Fibroblast of villous mesenchyme (primary cell): ENCODE results near the gene C2orf68. TPM values are rescaled to one million over a fixed set of nuclear protein-coding genes. Genes with fewer than 3 reads are reported as not detected.

ENCODE experiments used
- DNase-seq: peaks from one replicate; pipeline ENCODE4 v3.0.0-alpha.2; 2010; ENCODE audit warnings: low read depth
- H3K4me3 ChIP-seq: 2 replicates; pipeline ENCODE4 v1.5.1; 2011; ENCODE audit warnings: low read depth, mild to moderate bottlenecking, low read length
- CTCF ChIP-seq: IDR thresholded peaks from 2 replicates; pipeline ENCODE4 v1.5.1; 2012; ENCODE audit warnings: low read depth, mild to moderate bottlenecking, low read length; ENCODE audit not compliant: insufficient read depth
- total RNA-seq: library from RNA; depleted of rRNA; stranded (reverse); fragments of >200 nt; gene quantifications from 2 replicates; pipeline ENCODE4 v1.2.3, GENCODE V29; 2012

C2orf68 gene
- total RNA-seq, 1 donor: 26.8 TPM

- no peak overlapping the region for H3K4me3 ChIP-seq
- no peak for TF ChIP-seq CTCF
- DNase-seq: no peak
Measured at GRCh38 chr2:85598594-85599340, 13.1 kb downstream of the C2orf68 start.

GRCh38 chr2:85597241-85597640, 14.6 kb downstream of the C2orf68 start:
- H3K4me3 ChIP-seq: no peak overlapping the region
- DNase-seq: no peak
- no peak for TF ChIP-seq CTCF

GRCh38 chr2:85596486-85597143, 15.3 kb downstream of the C2orf68 start:
- H3K4me3 ChIP-seq: peak overlapping the region; percentile 92
- no peak for DNase-seq
- TF ChIP-seq CTCF: no peak

- peak overlapping the region; percentile 92 for H3K4me3 ChIP-seq
- DNase-seq: no peak
- TF ChIP-seq CTCF: no peak
Measured at GRCh38 chr2:85596026-85596333, 15.9 kb downstream of the C2orf68 start.

- no peak for TF ChIP-seq CTCF
Measured at GRCh38 chr2:85595301-85596025, 16.4 kb downstream of the C2orf68 start, which contains the start of gene RNF181. RNF181 (plus strand) TSS chr2:85595745; CDS start chr2:85595764, 19 bp downstream.

GRCh38 chr2:85594715-85595300, 17.1 kb downstream of the C2orf68 start:
- DNase-seq: no peak
- no peak for TF ChIP-seq CTCF
- H3K4me3 ChIP-seq: peak overlapping the region; percentile 92

More at GRCh38 chr2:85595301-85596025, 16.4 kb downstream of the C2orf68 start, which contains the start of gene RNF181:
- DNase-seq: peak; percentile 99
- H3K4me3 ChIP-seq: peak within 1 kb of the TSS; percentile 92
